GM12878 (cell line): ENCODE measurements around the gene SPATA24. TPM values are rescaled to one million over a fixed set of nuclear protein-coding genes. Genes with fewer than 3 reads are reported as not detected.

ENCODE experiments used
- ATF3 ChIP-seq: IDR thresholded peaks from 2 replicates; pipeline ENCODE4 v1.6.1; 2011; ENCODE audit warnings: low read depth, mild to moderate bottlenecking, low read length, moderate library complexity, borderline replicate concordance; ENCODE audit errors: extremely low read depth
- CTCF ChIP-seq, 3 experiments: IDR thresholded peaks in 2 of 3; conservative IDR thresholded peaks in 1 of 3; 2 replicates each; pipeline ENCODE4 v1.5.1; 2011; ENCODE audit warnings: low read depth in 3 of 3, low read length in 3 of 3, mild to moderate bottlenecking in 3 of 3, control low read depth in 2 of 3, moderate library complexity in 2 of 3, inconsistent platforms in 1 of 3, mixed read lengths in 1 of 3; ENCODE audit not compliant: control insufficient read depth in 2 of 3, insufficient read depth in 1 of 3; ENCODE audit errors: extremely low read depth in 1 of 3
- HCFC1 ChIP-seq: fragments of 150-350 bp; IDR thresholded peaks from 2 replicates; pipeline ENCODE4 v1.6.1; 2014; ENCODE audit warnings: low read length
- MAX ChIP-seq: IDR thresholded peaks from 2 replicates; pipeline ENCODE4 v1.6.1; 2012; ENCODE audit warnings: low read depth, low read length, improper control_type of control experiment
- NFXL1 ChIP-seq: fragments of 450-650 bp; IDR thresholded peaks from 2 replicates; pipeline ENCODE4 v1.6.1; 2017; ENCODE audit warnings: antibody characterized with exemption, mild to moderate bottlenecking, borderline replicate concordance
- PRDM15 ChIP-seq: fragments of 450-650 bp; formaldehyde crosslinking; IDR thresholded peaks from 2 replicates; pipeline ENCODE4 v1.4.0; 2020; ENCODE audit warnings: mild to moderate bottlenecking, moderate library complexity
- SIX5 ChIP-seq: IDR thresholded peaks from 2 replicates; pipeline ENCODE4 v1.6.1; 2011; ENCODE audit warnings: mild to moderate bottlenecking, low read depth, low read length, moderate library complexity; ENCODE audit not compliant: severe bottlenecking
- ZBTB40 ChIP-seq: fragments of 450-650 bp; IDR thresholded peaks from 2 replicates; pipeline ENCODE4 v1.6.1; 2016; ENCODE audit warnings: mild to moderate bottlenecking, moderate library complexity, borderline replicate concordance
- ZNF687 ChIP-seq: fragments of 450-650 bp; IDR thresholded peaks from 2 replicates; pipeline ENCODE4 v1.6.1; 2017; ENCODE audit warnings: mild to moderate bottlenecking, moderate library complexity
- polyA plus RNA-seq, 11 experiments: library from polyadenylated mRNA; depleted of rRNA in 4 of 11; unstranded in 6 of 11; stranded (reverse) in 5 of 11; fragments of >200 nt; fragmentation: Nextera tagmentation in 4 of 11; fragmentation: Illumina TruSeq in 1 of 11; extraction: Ambion mirVana in 4 of 11; extraction: Trizol in 1 of 11; gene quantifications; 1 replicate in 1 of 11; 2 replicates in 10 of 11; pipeline versions ENCODE4 v1.2.1 to v1.2.3, GENCODE V29; 2011 to 2016; ENCODE audit warnings: inconsistent platforms in 2 of 11, missing spikeins in 2 of 11, low read depth in 1 of 11
- total RNA-seq, 4 experiments: library from RNA; depleted of rRNA in 3 of 4; stranded (reverse); fragments of >200 nt in 3 of 4; fragmentation: Illumina TruSeq in 1 of 4; extraction: Trizol in 1 of 4; gene quantifications; 2 replicates each; pipeline versions ENCODE4 v1.2.1 to v1.2.3, GENCODE V29; 2013 to 2021

SPATA24 gene
- total and polyA plus RNA-seq, 10 of the 15 experiments (the other 5 are each of a cell fraction or from before 2014, with no cell fraction given), result 4.1 to 9.8 (median 7.3) TPM

GRCh38 chr5:139395844-139396640, 7.8 kb downstream of the SPATA24 start (continued):
- no peak for TF ChIP-seq ZBTB40
- TF ChIP-seq ZNF687, result no peak
- TF ChIP-seq HCFC1, result no peak
- no peak for TF ChIP-seq NFXL1
- no peak for TF ChIP-seq ATF3
- no peak for TF ChIP-seq PRDM15 (CRISPR knock-in tag)
- TF ChIP-seq SIX5, result no peak
- no peak for TF ChIP-seq MAX
- peak in 2 of 3 experiments; percentile 18 to 20; a peak in 1 of 6 replicates for TF ChIP-seq CTCF (IDR thresholded peaks at IDR 0.05 in 2 of 3, conservative IDR thresholded peaks at IDR 0.05 in 1 of 3; ENCODE audit: control insufficient read depth in 2 of 3, extremely low read depth in 1 of 3, insufficient read depth in 1 of 3, low read depth in 3 of 3, low read length in 3 of 3)
